HG03095 (cell line): ENCODE results near the gene NUAK2.
A peak's percentile ranks its signal among the peaks of the same experiment; 100 is the strongest.

Source experiments
- ATAC-seq: cut with Tn5 transposase; IDR thresholded peaks from one replicate; pipeline ENCODE4 v1.9.1; 2021; ENCODE audit warnings: moderate library complexity; ENCODE audit not compliant: unreplicated experiment

NUAK2 gene

DNA sequence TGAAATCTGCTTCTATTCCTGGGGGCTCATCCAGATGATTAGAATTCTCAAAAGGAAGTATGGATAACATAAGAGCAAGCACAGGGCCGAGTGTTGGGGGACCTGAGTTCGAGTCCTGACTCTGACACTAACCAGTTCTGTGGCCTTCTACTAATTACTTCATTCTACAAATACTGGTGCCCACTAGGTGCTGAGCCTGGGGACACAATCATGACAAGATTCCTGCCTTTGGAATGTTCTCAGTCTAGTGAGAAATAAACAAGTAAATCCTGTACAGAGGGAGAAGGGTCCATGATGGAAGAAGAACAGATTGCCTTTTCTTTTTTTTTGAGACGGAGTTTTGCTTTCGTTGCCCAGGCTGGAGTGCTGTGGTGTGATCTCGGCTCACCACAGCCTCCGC lies 2.2 kb upstream of the NUAK2 start:
- no peak for ATAC-seq

DNA sequence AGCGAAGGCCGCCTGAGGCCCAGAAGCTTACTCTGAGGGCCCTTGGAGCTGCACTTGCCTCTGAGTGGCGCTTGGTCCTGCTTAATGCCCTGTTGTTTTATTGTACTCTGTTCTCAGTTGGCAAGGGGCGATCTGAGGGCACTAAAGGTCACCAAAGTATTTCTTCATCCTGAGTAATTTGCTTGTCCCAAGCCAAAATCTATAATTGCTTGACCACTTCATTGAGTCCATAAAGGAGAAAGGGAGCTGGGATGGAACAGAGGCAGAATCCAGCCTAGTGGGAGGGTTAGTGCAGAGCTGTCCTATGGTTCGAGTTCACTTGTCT lies 376 bp upstream of the NUAK2 start:
- ATAC-seq: no peak

DNA sequence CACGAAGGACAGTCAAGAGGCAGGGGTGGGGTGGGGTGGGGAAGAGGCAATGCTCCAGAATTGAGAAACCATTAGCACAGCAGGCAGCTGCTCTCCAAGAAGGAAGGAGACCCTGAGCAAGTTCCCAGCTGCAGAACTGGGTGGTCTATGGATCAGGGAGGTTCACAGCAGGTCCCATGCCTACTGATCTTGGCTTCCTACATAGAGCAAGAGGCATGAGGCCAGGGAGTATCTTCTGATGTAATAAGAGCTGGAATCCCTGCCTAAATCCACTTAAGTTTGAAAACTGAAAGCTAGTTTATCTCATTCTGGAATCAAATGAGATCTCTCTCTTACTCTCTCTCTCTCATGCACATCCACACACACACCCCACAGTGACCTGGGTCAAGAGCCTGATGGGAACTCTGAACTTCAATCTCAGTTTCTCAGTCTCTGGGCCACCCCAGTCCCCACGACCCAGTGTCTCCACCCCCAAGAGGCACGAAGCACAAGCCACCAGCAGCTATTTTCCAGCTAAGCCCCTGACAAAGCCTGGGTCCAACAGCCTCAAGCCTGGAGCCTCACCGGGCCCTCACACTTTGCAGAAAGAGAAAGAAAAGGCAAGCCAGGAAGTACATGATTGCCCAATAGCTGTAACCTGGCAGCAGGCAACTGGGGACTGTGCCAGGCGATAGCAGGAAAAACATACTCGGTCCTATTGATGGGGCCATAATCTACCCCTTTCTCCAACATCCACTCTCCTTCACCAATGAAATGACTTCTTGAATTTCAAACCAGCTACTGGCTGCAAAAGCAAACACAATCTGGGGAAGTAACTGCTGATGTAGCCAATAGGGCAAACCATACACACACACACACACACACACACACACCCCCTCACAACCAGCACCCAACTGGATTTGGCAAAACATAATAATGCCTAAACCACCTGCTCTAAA lies 2.2 kb downstream of the NUAK2 start:
- no peak for ATAC-seq

DNA sequence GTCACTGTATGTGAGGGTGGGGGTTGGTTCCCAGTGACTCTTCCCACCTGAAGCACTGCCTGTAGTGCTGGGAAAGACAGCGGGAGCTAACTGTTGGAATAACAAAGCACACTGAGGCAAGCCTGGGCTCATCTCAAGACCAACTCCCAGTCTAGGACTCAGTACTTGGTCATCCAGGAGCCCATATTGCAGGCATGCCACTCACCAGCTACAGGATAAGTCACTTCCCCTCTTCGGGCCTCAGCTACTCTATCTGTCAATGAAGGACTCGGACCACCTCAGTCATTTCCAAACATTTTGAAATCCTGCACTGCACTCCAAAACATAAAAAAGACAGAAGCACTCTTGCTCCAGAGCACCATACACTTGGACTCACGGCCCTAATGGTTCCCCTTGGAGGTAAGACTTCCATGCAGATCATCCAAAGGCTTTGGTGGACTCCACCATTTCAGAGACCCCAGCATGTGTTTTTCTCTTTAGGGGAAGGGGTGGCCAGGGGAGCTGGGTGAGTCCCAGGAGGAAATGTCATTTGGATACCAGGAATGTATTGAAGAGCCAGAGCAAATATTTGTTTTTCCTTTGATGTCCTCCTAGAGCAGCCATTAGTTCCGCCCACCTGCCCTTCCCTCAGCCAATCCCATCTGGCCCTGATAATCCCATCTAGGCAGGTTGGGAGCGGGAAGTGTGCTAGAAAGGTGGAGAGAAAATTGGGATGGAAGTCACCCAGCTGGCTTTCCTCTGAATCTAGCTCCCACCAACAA lies 3.1 kb downstream of the NUAK2 start:
- ATAC-seq: no peak

DNA sequence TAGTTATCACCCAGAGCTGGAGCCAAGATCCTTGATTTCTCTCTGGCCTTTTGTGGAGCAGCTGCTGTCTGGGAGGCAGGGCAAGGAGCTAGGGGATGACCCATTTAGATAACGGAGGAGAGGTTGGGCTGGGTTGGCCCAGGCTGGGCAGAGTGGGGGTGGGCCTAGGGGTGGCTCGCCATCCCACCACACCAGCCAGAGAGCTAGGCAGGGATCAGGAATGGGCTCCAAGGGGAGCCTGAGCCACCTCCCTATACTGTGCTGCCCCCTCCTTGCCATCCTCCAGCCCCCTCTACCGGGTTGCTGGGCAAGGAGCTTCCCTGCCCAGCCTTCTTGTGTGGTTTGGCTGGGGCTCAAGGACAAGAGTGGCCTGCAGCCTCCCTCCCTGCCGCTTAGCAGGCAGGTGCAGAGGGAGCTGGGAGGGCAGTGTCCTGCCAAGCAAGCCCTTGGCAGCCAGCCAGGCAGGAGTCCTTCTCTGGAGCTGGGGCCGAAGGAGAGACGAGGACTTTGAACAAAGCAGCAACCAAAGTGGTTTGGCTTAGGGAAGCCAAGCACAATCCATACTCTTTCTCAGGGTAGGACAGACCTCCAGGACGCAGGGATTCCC lies 4.1 kb downstream of the NUAK2 start:
- ATAC-seq: no peak

DNA sequence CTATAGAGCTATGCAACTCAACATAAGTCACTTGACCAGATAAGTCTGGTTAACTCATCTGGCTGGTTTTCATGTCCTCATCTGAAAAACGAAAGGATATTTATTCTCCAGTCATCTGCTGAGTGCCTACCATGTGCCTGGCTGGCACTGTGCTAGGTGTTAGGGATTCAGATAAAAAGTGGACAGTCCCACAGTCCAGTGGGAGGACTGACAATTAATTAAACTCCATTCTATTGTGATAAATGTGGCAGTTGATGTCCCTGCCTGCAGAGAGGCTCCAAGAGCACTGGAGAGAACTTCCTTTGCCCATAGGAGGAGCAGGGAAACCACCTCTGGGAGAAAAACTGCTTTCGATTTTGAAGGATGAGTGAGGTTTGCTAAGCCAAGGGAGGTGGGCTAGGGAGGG lies 5.4 kb downstream of the NUAK2 start:
- no peak for ATAC-seq

DNA sequence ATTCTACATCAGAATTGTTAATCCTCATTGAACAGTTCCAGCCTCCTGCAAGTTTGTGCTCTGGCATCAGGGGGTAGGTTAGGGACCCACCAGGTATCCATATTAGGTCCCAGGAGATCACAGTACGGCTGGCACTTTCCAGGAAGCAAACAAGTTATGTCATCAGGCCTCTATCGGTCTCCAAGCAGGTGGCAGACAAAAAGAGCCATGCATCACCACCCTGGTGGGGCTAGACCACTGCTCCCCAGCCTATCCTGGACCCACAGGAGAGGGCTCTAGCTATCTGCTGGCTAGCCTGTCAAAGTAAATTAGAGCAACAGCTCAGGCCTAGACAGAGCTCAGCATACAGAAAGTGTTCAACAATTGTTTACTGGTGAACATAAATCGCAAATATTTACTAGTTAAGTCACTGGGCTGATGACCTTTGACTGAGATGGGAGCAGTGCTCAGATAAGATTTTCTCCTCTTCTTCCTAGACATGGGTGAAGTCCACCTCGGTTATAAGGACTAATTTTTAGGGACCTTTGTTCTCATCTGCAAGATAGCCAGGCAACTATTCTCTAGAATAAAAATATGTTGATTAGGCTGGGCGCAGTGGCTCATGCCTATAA lies 6.4 kb downstream of the NUAK2 start:
- no peak for ATAC-seq

DNA sequence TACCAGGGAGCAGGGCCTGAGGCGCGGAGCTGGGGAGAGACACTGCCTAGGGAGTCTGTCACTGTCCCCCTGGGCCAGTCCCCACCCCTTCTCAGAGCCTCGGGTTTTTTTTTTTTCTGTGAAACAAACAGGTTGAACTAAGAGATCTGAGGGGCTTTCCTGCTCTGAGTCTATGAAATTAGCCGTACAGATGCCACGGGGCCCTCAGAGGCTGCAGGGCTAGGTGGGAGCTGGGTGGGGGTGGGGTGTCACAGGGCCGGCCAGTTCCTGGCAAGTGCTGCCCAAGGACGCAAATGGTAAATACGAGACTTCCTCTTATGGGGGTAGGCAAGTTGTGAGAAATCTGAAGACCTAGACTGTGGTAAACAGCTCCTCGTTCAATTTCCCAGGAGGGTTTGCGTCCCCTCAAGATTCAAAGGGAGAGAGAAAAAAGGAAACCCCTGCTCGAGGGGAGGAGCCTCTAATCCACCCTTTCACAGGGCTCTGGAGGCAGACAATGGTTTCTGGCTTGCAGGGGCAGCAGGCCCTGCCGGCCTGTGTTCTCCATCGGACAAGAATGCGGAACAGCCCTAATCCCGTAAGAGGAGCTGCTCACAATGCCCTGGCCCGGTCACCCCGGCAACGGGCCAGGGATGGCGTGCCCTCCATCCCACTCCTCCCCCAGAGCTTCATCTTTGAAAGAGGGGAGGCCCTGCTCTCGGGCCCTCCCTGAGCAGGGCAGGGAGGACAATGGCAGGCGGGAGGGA lies 7.8 kb downstream of the NUAK2 start:
- ATAC-seq: peak; percentile 51

DNA sequence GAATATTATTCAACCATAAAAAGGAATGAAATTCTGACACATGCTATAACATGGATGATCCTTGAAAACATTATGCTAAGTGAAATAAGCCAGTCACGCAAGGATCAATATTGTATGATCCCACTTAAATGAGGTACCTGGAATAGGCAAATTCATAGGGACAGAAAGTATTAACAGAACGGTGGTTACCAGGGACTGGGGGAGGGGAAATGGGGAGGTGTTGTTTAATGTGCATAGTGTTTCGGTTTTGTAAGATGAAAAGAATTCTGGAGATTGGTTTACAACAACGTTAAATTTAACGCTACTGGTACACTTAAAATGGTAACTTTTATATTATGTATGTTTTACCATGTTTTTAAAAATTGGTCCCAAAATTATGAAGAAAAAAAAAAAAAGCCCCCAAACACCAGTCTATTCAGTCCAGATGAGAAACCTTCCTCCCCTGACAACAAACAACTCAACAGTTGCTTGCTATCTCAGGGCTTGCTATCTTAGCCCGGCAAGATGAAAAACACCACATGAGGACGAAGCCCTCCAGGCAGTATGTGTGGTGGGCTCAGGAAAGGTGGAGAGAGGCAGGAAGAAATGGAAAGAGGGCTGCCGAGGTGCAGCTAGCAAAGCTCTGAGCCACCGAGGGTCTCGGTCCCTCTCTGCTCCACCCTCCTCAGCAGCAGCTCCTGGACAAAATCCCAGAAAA lies 8.5 kb downstream of the NUAK2 start:
- no peak for ATAC-seq

DNA sequence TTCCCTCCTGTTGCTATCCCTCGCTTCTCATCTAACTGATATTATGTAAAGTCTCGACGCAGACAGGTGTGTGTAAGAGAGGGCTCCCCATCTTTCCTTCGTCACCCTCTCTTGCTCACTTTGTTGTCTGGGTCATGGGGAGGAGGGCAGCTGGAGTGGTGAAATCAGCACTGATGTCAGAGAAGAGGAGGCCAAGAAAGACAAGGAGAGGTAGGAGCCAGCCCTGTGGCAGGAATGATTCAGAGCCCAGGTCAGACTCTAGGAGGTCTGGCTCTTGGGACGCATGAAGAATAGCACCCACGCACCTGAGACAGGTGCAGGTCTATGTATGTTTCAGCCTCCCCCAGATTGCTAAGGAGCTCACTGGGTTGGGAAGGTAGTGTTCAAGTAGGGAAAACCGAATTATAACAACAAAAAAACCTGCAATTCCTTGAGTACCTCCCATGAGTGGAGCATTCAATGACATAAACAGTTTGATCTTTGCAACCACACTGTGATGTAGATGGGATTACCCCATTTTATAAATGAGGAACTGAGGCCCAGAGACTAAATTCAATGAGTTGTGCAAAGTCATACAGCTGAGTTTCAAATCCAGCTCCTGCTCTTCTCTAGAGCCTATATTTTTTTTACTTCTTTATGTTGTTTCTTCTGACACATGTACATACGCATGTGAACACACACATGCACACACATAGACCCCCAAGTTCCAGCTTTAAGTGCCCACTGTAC lies 10.4 kb downstream of the NUAK2 start:
- peak; percentile 35 for ATAC-seq

DNA sequence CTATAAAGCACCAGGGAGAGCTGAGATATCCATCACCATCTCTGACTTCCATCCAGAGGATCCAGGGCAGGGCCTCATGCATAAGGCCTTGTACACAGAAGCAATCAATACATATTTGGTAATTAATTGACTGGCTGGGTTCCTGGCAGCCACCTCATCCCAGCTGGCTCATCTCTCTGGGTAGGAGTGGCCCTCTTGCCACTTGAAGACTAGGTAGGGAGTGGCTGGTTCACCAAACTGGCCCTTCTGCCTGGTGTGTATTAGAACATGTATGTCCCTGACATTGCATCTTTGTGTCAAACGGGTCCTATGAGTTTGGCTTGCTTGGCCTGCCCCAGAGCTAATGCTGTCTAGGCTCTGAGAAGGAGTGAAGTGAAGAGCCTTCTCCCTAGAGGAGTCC lies 11.8 kb downstream of the NUAK2 start:
- no peak for ATAC-seq

DNA sequence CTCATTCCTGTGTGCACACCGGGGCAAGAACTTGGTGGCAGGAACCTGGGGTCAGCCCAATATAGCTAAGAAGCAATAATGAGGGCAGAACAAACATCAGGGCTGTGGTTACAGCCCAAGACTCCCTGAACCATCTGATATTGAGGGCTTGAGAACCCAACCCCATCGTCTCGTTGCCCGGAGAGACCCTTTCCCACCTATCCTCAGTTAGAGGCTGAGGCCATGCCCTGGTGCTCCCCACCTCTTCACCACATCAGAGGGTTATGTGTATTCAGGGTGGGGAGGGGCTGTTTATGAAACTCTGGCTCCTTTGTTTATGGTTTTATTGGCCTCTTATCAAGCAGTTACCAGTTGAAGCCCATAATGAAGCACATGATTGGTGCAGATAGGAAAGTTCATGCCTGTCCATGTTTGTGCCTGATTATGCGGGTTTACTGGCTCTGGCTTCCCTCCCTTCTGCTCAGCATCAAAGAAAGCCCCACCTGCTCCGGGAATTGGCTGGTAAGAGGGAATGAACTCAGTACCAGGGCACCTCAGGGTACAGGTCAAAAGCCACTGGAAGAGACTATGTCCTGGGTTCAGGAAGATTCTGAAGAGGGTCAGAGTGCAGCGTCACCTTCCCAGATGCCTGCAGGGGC lies 14.5 kb downstream of the NUAK2 start:
- ATAC-seq: no peak

DNA sequence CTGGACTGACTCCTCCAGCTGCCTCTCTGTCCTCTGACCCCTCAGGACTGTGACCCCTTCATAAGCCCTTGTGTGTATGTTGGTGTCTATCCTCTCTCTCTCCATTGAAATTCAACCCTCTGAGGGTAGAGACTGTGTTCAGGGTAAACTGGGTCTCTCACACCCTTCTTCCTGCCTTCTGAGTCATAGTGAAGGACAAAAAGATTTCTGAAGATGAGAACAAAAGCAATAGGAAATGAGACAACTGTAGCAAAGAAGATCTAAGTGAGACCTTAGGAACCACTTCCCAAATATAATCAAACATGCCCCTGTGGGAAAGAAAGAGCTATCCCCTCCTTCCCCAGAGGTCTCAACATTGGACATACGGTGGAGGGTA lies 16.9 kb downstream of the NUAK2 start:
- ATAC-seq: no peak

DNA sequence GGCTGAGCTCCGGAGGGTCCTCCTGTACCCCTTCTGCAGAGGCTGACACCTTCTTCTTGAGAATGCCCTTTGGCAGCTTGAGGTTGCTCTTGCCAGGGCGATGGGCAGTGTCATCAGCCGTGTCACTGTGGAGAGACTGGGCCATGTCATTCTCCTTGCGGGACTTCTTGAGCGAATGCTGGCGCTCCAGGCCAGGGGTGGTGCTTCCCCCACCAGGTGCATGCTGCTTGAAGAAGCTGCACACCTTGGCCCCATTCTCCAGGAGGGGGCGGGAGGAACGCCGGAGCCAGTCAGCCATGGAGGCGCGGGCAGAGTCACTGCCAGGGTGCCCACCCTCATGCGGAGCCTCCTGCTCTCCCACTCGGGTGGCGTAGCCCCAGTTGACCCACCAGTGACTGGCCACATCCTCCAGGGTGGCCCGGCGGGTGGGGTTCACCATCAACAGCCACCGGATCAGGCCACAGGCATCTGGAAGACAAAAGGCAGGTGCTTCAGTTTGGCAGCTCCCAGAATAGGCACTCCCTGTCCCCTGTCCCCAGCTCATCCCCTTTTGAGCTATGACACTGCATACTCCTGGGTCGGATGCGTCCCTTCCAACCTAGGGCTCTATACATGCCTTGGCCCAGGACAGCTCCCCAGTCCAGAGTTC lies 17.4 kb downstream of the NUAK2 start:
- ATAC-seq: no peak

DNA sequence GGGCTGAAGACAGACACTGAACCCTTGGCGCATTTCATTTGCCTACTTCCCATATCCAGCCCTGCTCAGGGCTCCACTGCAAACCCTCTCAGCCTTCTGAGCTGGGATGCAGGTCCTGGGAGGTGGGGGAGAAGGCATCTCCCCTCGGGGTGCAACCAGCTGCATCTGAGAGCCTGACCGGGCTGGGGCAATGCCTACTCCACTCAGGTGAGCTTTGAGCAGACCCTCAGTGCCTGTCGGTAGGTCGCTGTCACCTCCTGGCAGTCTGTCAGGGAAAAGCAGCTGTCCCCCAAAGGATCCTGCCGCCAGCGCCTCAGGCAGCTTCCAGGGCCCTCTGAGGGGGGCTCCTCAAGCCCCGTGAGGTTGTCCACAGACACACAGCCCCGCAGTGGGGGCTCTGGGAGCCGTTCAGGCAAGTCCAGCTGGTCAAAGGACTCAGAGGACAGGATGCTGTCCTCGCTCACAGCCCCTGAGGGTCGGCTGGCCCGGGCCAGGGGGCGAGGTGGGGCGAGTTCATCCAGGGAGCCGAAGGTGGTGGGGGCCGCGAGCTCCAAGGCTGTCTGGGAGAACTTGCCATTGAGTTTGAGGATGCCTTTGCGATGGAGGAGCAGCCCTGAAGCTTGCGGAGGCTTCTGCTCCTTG lies 18.2 kb downstream of the NUAK2 start:
- ATAC-seq: no peak

DNA sequence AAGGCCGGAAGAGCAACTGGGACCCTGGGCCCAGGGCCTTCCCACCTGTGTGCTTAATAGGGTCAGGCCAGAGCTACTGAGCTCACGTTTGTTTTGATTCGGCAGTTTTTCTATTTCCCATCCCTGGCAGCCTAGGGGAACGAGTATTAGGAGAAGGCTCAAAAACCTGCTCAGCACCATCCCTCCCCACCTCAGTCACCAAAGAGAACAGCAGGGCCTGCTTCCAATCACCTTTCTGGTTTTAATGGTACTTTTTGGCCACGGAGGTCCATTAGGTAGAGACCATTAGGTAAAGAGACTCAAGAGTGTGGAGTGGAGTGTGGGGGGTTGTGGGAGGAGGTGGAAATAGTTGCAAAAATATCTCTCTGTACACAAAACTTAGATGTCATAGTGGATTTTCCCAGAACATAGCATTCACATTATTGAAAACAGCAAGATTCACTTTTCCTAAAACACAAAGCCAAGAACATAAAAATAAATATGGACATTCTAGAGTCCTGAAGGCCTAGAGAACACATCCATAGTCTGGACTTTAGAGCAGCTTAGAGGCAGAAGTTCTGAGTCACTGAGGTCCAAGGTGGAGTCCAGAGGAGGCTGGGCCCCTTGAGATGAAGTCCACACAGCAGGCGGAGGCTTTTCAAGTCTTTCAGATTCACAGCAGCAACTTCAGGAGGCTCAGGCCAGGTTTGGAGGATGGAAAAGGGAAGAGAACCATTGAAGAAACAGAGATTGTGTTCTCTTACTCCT lies 19.5 kb downstream of the NUAK2 start:
- no peak for ATAC-seq

DNA sequence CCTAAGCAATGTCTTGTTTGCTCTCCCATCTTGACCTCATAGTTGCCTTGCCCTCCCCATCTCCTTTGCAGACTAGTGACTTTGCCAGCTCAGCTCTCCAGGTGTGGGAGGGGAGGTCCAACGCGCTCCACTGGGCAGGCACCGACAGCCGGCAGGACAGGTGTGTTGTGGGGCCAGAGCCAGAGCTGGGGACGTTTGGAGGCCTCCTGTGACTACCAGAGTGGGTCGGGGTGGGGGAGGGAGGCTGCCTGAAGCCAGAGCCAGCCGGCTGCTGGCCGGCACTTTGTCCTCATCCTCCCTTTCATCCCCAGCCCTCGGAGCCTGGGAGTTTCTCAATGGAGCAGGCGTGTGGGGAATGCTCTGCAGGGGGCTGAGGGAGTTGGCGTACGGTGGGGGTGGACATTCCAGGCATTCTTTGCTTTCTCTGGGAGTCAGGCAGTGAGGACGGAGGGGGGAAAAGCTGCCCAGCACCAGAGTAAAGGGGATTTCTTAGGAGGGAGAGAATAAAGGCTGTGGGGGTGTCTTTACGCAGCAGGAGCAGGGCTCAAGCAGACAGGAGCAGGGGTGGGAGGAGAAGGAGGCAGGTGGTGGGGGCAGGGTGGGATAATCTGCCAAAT lies 20.2 kb downstream of the NUAK2 start:
- no peak for ATAC-seq
